ENCODE results near the gene PIK3R5.

DNA sequence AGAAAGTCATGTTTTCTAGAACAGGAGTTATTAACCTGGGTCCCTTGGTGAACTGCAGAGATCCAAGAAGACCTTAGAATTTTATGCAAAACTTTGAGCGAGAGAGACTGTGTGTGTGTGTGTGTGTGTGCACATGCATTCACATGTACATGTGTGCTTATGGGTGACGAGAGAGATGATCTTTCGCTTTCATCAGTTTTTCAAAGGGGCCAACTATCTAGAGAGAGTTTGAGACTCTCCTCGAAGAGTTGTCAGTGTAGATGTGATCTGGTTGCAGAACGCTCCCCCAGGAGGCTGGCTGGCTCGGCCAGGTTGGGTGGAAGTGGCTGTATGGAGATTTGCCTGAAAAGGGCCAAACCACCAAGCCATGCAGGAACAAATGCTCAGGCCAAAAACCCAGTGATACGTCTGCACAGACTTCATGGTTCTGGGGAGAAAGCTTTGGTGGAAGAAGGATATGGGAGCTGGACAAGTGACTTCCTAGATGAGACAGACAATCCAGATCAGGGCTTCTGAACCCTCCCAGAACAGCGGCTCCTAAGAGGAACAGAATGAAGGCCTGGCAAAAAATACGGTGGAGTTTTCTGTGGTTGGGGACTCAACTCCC, 6.1 kb downstream of the PIK3R5 start:
- TF ChIP-seq, protein P1, sequence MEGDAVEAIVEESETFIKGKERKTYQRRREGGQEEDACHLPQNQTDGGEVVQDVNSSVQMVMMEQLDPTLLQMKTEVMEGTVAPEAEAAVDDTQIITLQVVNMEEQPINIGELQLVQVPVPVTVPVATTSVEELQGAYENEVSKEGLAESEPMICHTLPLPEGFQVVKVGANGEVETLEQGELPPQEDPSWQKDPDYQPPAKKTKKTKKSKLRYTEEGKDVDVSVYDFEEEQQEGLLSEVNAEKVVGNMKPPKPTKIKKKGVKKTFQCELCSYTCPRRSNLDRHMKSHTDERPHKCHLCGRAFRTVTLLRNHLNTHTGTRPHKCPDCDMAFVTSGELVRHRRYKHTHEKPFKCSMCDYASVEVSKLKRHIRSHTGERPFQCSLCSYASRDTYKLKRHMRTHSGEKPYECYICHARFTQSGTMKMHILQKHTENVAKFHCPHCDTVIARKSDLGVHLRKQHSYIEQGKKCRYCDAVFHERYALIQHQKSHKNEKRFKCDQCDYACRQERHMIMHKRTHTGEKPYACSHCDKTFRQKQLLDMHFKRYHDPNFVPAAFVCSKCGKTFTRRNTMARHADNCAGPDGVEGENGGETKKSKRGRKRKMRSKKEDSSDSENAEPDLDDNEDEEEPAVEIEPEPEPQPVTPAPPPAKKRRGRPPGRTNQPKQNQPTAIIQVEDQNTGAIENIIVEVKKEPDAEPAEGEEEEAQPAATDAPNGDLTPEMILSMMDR (IDR thresholded peaks at IDR 0.05), result no peak
- TF ChIP-seq POLR2A (IDR thresholded peaks at IDR 0.05), result no peak

Measured in lower leg skin (tissue), 3 donors.